GM12878 (cell line): ENCODE measurements around the gene CCDC15. TPM values are rescaled to one million over a fixed set of nuclear protein-coding genes. Genes with fewer than 3 reads are reported as not detected.
A peak's percentile ranks its signal among the peaks of the same experiment; 100 is the strongest.

Experiments
- ATAC-seq: fragments of 200-7000 bp; cut with Tn5 transposase; 3 replicates; pipeline ENCODE4 v1.9.1; 2020; ENCODE audit warnings: mild to moderate bottlenecking, moderate library complexity
- BruUV-seq: library from RNA; stranded (reverse); fragments of 400-500 nt; replicated peaks from 2 replicates; lab custom pipeline; 2021; lab: Mats Ljungman, UMichigan
- CTCF ChIA-PET: fragments of 300-600 bp; sonication (Branson Sonifier 250); formaldehyde crosslinking; extraction: SDS; loops from one replicate; lab custom pipeline; 2021; ENCODE audit warnings: inconsistent platforms; lab: Yijun Ruan, JAX
- POLR2A ChIA-PET: fragments of 350-600 bp; formaldehyde crosslinking; extraction: SDS; loops from one replicate; lab custom pipeline; 2021; ENCODE audit warnings: inconsistent platforms; lab: Charles Lee
- RAD21 ChIA-PET: fragments of 300-600 bp; sonication (Branson Sonifier 250); formaldehyde crosslinking; loops from one replicate; lab custom pipeline; 2023; ENCODE audit warnings: antibody characterized with exemption; ENCODE audit not compliant: unreplicated experiment; lab: Charles Lee
- SMC1A ChIA-PET: fragments of 300-600 bp; sonication (Branson Sonifier 250); formaldehyde crosslinking; loops from one replicate; lab custom pipeline; 2023; ENCODE audit not compliant: unreplicated experiment, uncharacterized antibody; lab: Charles Lee
- DNase-seq: peaks from one replicate; pipeline ENCODE4 v3.0.0-alpha.2; 2011; ENCODE audit warnings: low read depth, low spot score
- FAIRE-seq: peaks from 3 replicates; lab custom pipeline; 2011; peaks lifted over from hg19 to GRCh38; lab: Jason Lieb, UNC
- H2AFZ ChIP-seq: 2 replicates; pipeline ENCODE4 v1.6.0; 2011; ENCODE audit warnings: low read depth, low read length, control low read depth; ENCODE audit not compliant: control insufficient read depth
- H3K27ac ChIP-seq: 2 replicates; pipeline ENCODE4 v1.5.1; 2011; ENCODE audit warnings: control low read depth; ENCODE audit not compliant: control insufficient read depth, insufficient read depth
- H3K27me3 ChIP-seq, 2 experiments: replicated peaks in 1 of 2; 2 replicates each; pipeline versions ENCODE4 v1.6.0 to v1.6.1; 2011; ENCODE audit warnings: low read length in 1 of 2; ENCODE audit not compliant: control insufficient read depth in 2 of 2, insufficient read depth in 2 of 2
- H3K36me3 ChIP-seq, 2 experiments: 2 replicates each; pipeline ENCODE4 v1.5.1; 2011; ENCODE audit warnings: low read length in 1 of 2; ENCODE audit not compliant: control insufficient read depth in 2 of 2, insufficient read depth in 2 of 2
- H3K4me1 ChIP-seq: 2 replicates; pipeline ENCODE4 v1.6.1; 2011; ENCODE audit warnings: mild to moderate bottlenecking, low read length, moderate library complexity, mixed read lengths; ENCODE audit not compliant: control insufficient read depth, insufficient read depth
- H3K4me2 ChIP-seq: 2 replicates; pipeline ENCODE4 v1.6.0; 2011; ENCODE audit warnings: control low read depth; ENCODE audit not compliant: control insufficient read depth, insufficient read depth
- H3K4me3 ChIP-seq: fragments of 200-600 bp; sonication (generic); 2 replicates; pipeline ENCODE4 v1.5.1; 2016
- H3K79me2 ChIP-seq: 2 replicates; pipeline ENCODE4 v1.6.0; 2011; ENCODE audit warnings: low read length; ENCODE audit not compliant: control insufficient read depth, insufficient read depth
- H3K9ac ChIP-seq: 2 replicates; pipeline ENCODE4 v1.8.0; 2011; ENCODE audit warnings: low read length, control low read depth, mixed read lengths; ENCODE audit not compliant: control insufficient read depth, insufficient read depth
- H3K9me3 ChIP-seq: replicated peaks from 3 replicates; pipeline ENCODE4 v1.5.1; 2011; ENCODE audit warnings: mild to moderate bottlenecking, low read length; ENCODE audit not compliant: control insufficient read depth, insufficient read depth
- H4K20me1 ChIP-seq: 2 replicates; pipeline ENCODE4 v1.6.0; 2011; ENCODE audit not compliant: control insufficient read depth, insufficient read depth
- ASH2L ChIP-seq: fragments of 300-600, 200-600 bp; sonication (generic); IDR thresholded peaks from 2 replicates; pipeline ENCODE4 v1.6.1; 2017; ENCODE audit warnings: low read depth, mild to moderate bottlenecking, borderline replicate concordance
- BRCA1 ChIP-seq: IDR thresholded peaks from 2 replicates; pipeline ENCODE4 v1.6.1; 2011; ENCODE audit warnings: low read depth, low read length, improper control_type of control experiment
- EP300 ChIP-seq, 2 experiments: fragments of 150-350 bp in 1 of 2; IDR thresholded peaks; 2 replicates each; pipeline ENCODE4 v1.6.1; 2011 to 2012; ENCODE audit warnings: low read depth in 2 of 2, low read length in 2 of 2, borderline replicate concordance in 1 of 2, improper control_type of control experiment in 1 of 2, inconsistent platforms in 1 of 2; ENCODE audit not compliant: control insufficient read depth in 1 of 2
- GATAD2B ChIP-seq: fragments of 450-650 bp; conservative IDR thresholded peaks from 2 replicates; pipeline ENCODE4 v1.6.1; 2017; ENCODE audit warnings: low read depth, mild to moderate bottlenecking, moderate library complexity
- IKZF1 ChIP-seq: fragments of 450-650 bp; conservative IDR thresholded peaks from 2 replicates; pipeline ENCODE4 v1.6.1; 2017; ENCODE audit warnings: antibody characterized with exemption, mild to moderate bottlenecking
- MTA2 ChIP-seq: fragments of 450-650 bp; IDR thresholded peaks from 2 replicates; pipeline ENCODE4 v1.6.1; 2016; ENCODE audit warnings: low read depth, mild to moderate bottlenecking, moderate library complexity
- PRDM15 ChIP-seq: fragments of 450-650 bp; formaldehyde crosslinking; IDR thresholded peaks from 2 replicates; pipeline ENCODE4 v1.4.0; 2020; ENCODE audit warnings: mild to moderate bottlenecking, moderate library complexity
- SP1 ChIP-seq: IDR thresholded peaks from one replicate; pipeline ENCODE4 v1.6.1; 2011; ENCODE audit warnings: low read depth, low read length
- SREBF1 ChIP-seq: IDR thresholded peaks from 2 replicates; pipeline ENCODE4 v1.6.1; 2012; ENCODE audit warnings: mild to moderate bottlenecking, low read length
- USF2 ChIP-seq: IDR thresholded peaks from 2 replicates; pipeline ENCODE4 v1.6.1; 2011; ENCODE audit warnings: low read depth, low read length, improper control_type of control experiment, borderline replicate concordance
- ZBTB40 ChIP-seq: fragments of 450-650 bp; IDR thresholded peaks from 2 replicates; pipeline ENCODE4 v1.6.1; 2016; ENCODE audit warnings: mild to moderate bottlenecking, moderate library complexity, borderline replicate concordance
- WGBS: methylation state at CpG from one replicate; pipeline ENCODE4 v1.1.6; 2016; ENCODE audit warnings: low lambda C conversion rate; ENCODE audit not compliant: insufficient replicate concordance, insufficient coverage; ENCODE audit errors: missing lambda C conversion rate; 5-methylcytosine and 5-hydroxymethylcytosine counted together
- in situ Hi-C: fragments of 300-500 bp; cut with MboI; formaldehyde crosslinking; loops from 9 replicates; pipeline ENCODE4 v1.14.3; 2018; ENCODE audit warnings: mixed read lengths
- intact Hi-C: fragments of 100-400 bp; cut with micrococcal nuclease; formaldehyde crosslinking; loops from one replicate; pipeline ENCODE4 v1.14.2; 2022; ENCODE audit not compliant: unreplicated experiment
- polyA plus RNA-seq, 11 experiments: library from polyadenylated mRNA; depleted of rRNA in 4 of 11; unstranded in 6 of 11; stranded (reverse) in 5 of 11; fragments of >200 nt; fragmentation: Nextera tagmentation in 4 of 11; fragmentation: Illumina TruSeq in 1 of 11; extraction: Ambion mirVana in 4 of 11; extraction: Trizol in 1 of 11; gene quantifications; 1 replicate in 1 of 11; 2 replicates in 10 of 11; pipeline versions ENCODE4 v1.2.1 to v1.2.3, GENCODE V29; 2011 to 2016; ENCODE audit warnings: inconsistent platforms in 2 of 11, missing spikeins in 2 of 11, low read depth in 1 of 11
- total RNA-seq, 4 experiments: library from RNA; depleted of rRNA in 3 of 4; stranded (reverse); fragments of >200 nt in 3 of 4; fragmentation: Illumina TruSeq in 1 of 4; extraction: Trizol in 1 of 4; gene quantifications; 2 replicates each; pipeline versions ENCODE4 v1.2.1 to v1.2.3, GENCODE V29; 2013 to 2021

Gene CCDC15
- total and polyA plus RNA-seq, 10 of the 15 experiments (the other 5 are each of a cell fraction or from before 2014, with no cell fraction given) = 2.0 to 5.3 (median 3.3) TPM

GRCh38 chr11:125073616-125074483, 119.8 kb downstream of the CCDC15 start:
- DNase-seq (no peak), FAIRE-seq (peak; percentile 7), ATAC-seq (no peak)
- ChIA-PET SMC1A (interaction anchor here (0.6 to 5.0 kb wide), 6 partner anchors 10 to 153 kb away, joined by 3 to 57 read pairs (median 6); partner anchors contain the start of genes SLC37A2 and TMEM218), CTCF (interaction anchor here (1.1 to 6.6 kb wide), 9 partner anchors 10 to 329 kb away, joined by 3 to 46 read pairs (median 8); partner anchors contain the start of genes SLC37A2 and TMEM218), POLR2A (interaction anchor here (1.5 to 4.1 kb wide), 4 partner anchors 10 to 36 kb away, joined by 4 to 55 read pairs (median 26); partner anchors contain the start of genes SLC37A2 and TMEM218), RAD21 (interaction anchor here (1.0 to 5.9 kb wide), 7 partner anchors 10 to 284 kb away, joined by 3 to 87 read pairs (median 5); partner anchors contain the start of genes SLC37A2 and TMEM218)
- no TSS peak for BruUV-seq
- WGBS = 76% methylated on average over 19 of the region's 19 CpGs
- Histone ChIP-seq H3K27ac (no peak overlapping the region), H4K20me1 (no peaks in the 10 kb centered on the region), H2AFZ (no peak overlapping the region), H3K79me2 (no peaks in the 10 kb centered on the region), H3K4me3 (no peak overlapping the region), H3K4me2 (no peak overlapping the region), H3K36me3 (no peaks in the 10 kb centered on the region), H3K9me3 (no peaks in the 10 kb centered on the region), H3K9ac (no peak overlapping the region), H3K27me3 (no peaks in the 10 kb centered on the region), H3K4me1 (peaks cover 43% of the 10 kb centered on the region)
- in situ Hi-C loops (no loop called here), intact Hi-C loops (loop anchor here (2.0 kb wide), 1 partner anchor 119 kb away; the partner anchor contains the start of gene CCDC15)
- TF ChIP-seq ASH2L (no peak), BRCA1 (no peak), EP300 (IDR thresholded peaks at IDR 0.05; ENCODE audit: borderline replicate concordance in 1 of 2, control insufficient read depth in 1 of 2, low read depth in 2 of 2, low read length in 2 of 2) (no peak), USF2 (no peak), SP1 (no peak), SREBF1 (no peak), PRDM15 (CRISPR knock-in tag) (no peak), GATAD2B (no peak), ZBTB40 (no peak), IKZF1 (peak; percentile 32; the same call in 1 of the 2 replicates), MTA2 (no peak)
